GM23338 (cell line): ENCODE results near the gene BRICD5. TPM values are rescaled to one million over a fixed set of nuclear protein-coding genes. Genes with fewer than 3 reads are reported as not detected.

Experiments used
- ATAC-seq: fragments of 200-7000 bp; cut with Tn5 transposase; 3 replicates; pipeline ENCODE4 v1.9.1; 2020
- DNase-seq: peaks from one replicate; pipeline ENCODE4 v3.0.0-alpha.2; 2015; ENCODE audit warnings: low spot score
- H2AFZ ChIP-seq: fragments of 200-600 bp; sonication (generic); 2 replicates; pipeline ENCODE4 v1.8.0; 2016; ENCODE audit warnings: antibody characterized with exemption, mild to moderate bottlenecking, moderate library complexity
- H3F3A ChIP-seq: fragments of 200-600 bp; sonication (generic); replicated peaks from 2 replicates; pipeline ENCODE4 v1.8.0; 2017; ENCODE audit warnings: antibody characterized with exemption, mixed run types, low read depth
- H3K27ac ChIP-seq: fragments of 200-600 bp; sonication (generic); 2 replicates; pipeline ENCODE4 v1.6.1; 2016; ENCODE audit warnings: low read depth
- H3K27me3 ChIP-seq: fragments of 200-600 bp; sonication (generic); 2 replicates; pipeline ENCODE4 v1.8.0; 2016; ENCODE audit warnings: mild to moderate bottlenecking, mixed run types, moderate library complexity; ENCODE audit not compliant: insufficient read depth
- H3K36me3 ChIP-seq: fragments of 200-600 bp; sonication (generic); 2 replicates; pipeline ENCODE4 v1.8.0; 2016; ENCODE audit warnings: mild to moderate bottlenecking; ENCODE audit not compliant: insufficient read depth
- H3K4me1 ChIP-seq: fragments of 200-600 bp; sonication (generic); 2 replicates; pipeline ENCODE4 v1.8.0; 2016; ENCODE audit warnings: mild to moderate bottlenecking, moderate library complexity; ENCODE audit not compliant: insufficient read depth
- H3K4me2 ChIP-seq: fragments of 200-600 bp; sonication (generic); 2 replicates; pipeline ENCODE4 v1.7.1; 2017; ENCODE audit warnings: mixed run types
- H3K4me3 ChIP-seq: fragments of 200-600 bp; sonication (generic); 2 replicates; pipeline ENCODE4 v1.6.1; 2016; ENCODE audit warnings: mixed run types
- H3K79me2 ChIP-seq: fragments of 200-600 bp; sonication (generic); replicated peaks from 2 replicates; pipeline ENCODE4 v1.8.0; 2017; ENCODE audit warnings: mild to moderate bottlenecking; ENCODE audit not compliant: insufficient read depth
- H3K9me2 ChIP-seq: fragments of 200-600 bp; sonication (generic); 2 replicates; pipeline ENCODE4 v1.8.0; 2017; ENCODE audit not compliant: insufficient read depth
- H4K20me1 ChIP-seq: fragments of 200-600 bp; sonication (generic); replicated peaks from 2 replicates; pipeline ENCODE4 v1.8.0; 2017; ENCODE audit warnings: mild to moderate bottlenecking; ENCODE audit not compliant: insufficient read depth
- H3K27ac Mint-ChIP-seq: 2 replicates; pipeline ENCODE4 v1.8.0; 2020; ENCODE audit warnings: inconsistent platforms, mild to moderate bottlenecking, moderate library complexity, mixed read lengths
- H3K27me3 Mint-ChIP-seq: 3 replicates; pipeline ENCODE4 v1.8.0; 2022; ENCODE audit warnings: low read depth, mild to moderate bottlenecking, moderate library complexity, mixed read lengths, inconsistent platforms; ENCODE audit not compliant: insufficient read depth, poor library complexity
- H3K36me3 Mint-ChIP-seq: 3 replicates; pipeline ENCODE4 v1.8.0; 2021; ENCODE audit warnings: low read depth, mild to moderate bottlenecking, inconsistent platforms, moderate library complexity, mixed read lengths
- H3K4me1 Mint-ChIP-seq: 3 replicates; pipeline ENCODE4 v1.8.0; 2020; ENCODE audit warnings: mild to moderate bottlenecking, inconsistent platforms, mixed read lengths
- H3K4me3 Mint-ChIP-seq: 3 replicates; pipeline ENCODE4 v1.8.0; 2021; ENCODE audit warnings: moderate library complexity, mild to moderate bottlenecking, inconsistent platforms, mixed read lengths
- H3K9me3 Mint-ChIP-seq: 3 replicates; pipeline ENCODE4 v1.8.0; 2020; ENCODE audit warnings: moderate library complexity, mild to moderate bottlenecking, inconsistent platforms, mixed read lengths
- CREB1 ChIP-seq: fragments of 250-450 bp; sonication (Bioruptor Pico); IDR thresholded peaks from 2 replicates; pipeline ENCODE4 v1.5.0; 2020; ENCODE audit warnings: low read depth, mild to moderate bottlenecking, moderate library complexity
- EZH2 ChIP-seq: fragments of 200-600 bp; sonication (generic); IDR thresholded peaks from one replicate; pipeline ENCODE4 v1.8.0; 2017; ENCODE audit warnings: antibody characterized with exemption, mild to moderate bottlenecking, low read depth; ENCODE audit not compliant: unreplicated experiment
- REST ChIP-seq: IDR thresholded peaks from one replicate; pipeline ENCODE4 v1.6.1; 2018; ENCODE audit warnings: antibody characterized with exemption; ENCODE audit not compliant: unreplicated experiment
- STAT1 ChIP-seq: IDR thresholded peaks from one replicate; pipeline ENCODE4 v1.6.1; 2016; ENCODE audit warnings: antibody characterized with exemption; ENCODE audit not compliant: unreplicated experiment
- ZNF331 ChIP-seq: fragments of 250-450 bp; sonication (Bioruptor Pico); IDR thresholded peaks from 2 replicates; pipeline ENCODE4 v1.5.0; 2020; ENCODE audit warnings: low read depth, mild to moderate bottlenecking, moderate library complexity
- polyA plus RNA-seq: library from polyadenylated mRNA; unstranded; fragments of >200 nt; fragmentation: Nextera tagmentation; extraction: Ambion mirVana; gene quantifications from 2 replicates; pipeline ENCODE4 v1.2.1, GENCODE V29; 2016
- total RNA-seq: library from RNA; depleted of rRNA; stranded (reverse); fragments of >200 nt; shearing (Covaris generic); gene quantifications from 2 replicates; pipeline ENCODE4 v1.2.3, GENCODE V29; 2014; rRNA removed

The BRICD5 gene
- total and polyA plus RNA-seq, 2 experiments from 2014 or later: 5.3 to 6.3 TPM

GRCh38 chr16:2161911-2162310 lies 48.8 kb downstream of the BRICD5 start:
- DNase-seq: no peak
- ATAC-seq: no peak
- peaks cover 3% of the 10 kb centered on the region for H4K20me1 ChIP-seq

GRCh38 chr16:2160915-2161551 lies 49.6 kb downstream of the BRICD5 start:
- Histone ChIP-seq H3K36me3 (peaks cover 2% of the 10 kb centered on the region; the same call in 1 of the 2 replicates), H3F3A (peaks cover 13% of the 10 kb centered on the region; the same call in 1 of the 2 replicates), H4K20me1 (peaks cover 5% of the 10 kb centered on the region), H3K4me1 (peaks cover 15% of the 10 kb centered on the region; the same call in 1 of the 2 replicates), H2AFZ (no peak overlapping the region), H3K9me2 (no peaks in the 10 kb centered on the region), H3K4me3 (no peak overlapping the region), H3K4me2 (no peak overlapping the region), H3K27me3 (no peaks in the 10 kb centered on the region), H3K79me2 (peaks cover 70% of the 10 kb centered on the region), H3K27ac (no peak overlapping the region)
- ATAC-seq (peak; percentile 10; the same call in 2 of the 3 replicates), DNase-seq (no peak)
- peaks cover 28% of the 10 kb centered on the region for H3K4me1 Mint-ChIP-seq
- H3K9me3 Mint-ChIP-seq: no peaks in the 10 kb centered on the region; the same call in 1 of the 3 replicates
- TF ChIP-seq ZNF331 (CRISPR knock-in tag): no peak
- H3K27me3 Mint-ChIP-seq: peaks cover 16% of the 10 kb centered on the region
- no peak overlapping the region for H3K4me3 Mint-ChIP-seq
- H3K36me3 Mint-ChIP-seq: peaks cover 24% of the 10 kb centered on the region
- H3K27ac Mint-ChIP-seq: no peak overlapping the region

More at GRCh38 chr16:2161911-2162310, 48.8 kb downstream of the BRICD5 start:
- Histone ChIP-seq H2AFZ (no peak overlapping the region), H3K9me2 (no peaks in the 10 kb centered on the region), H3F3A (peaks cover 10% of the 10 kb centered on the region; the same call in 1 of the 2 replicates), H3K4me2 (no peak overlapping the region), H3K27ac (0 out of 2 replicates have a peak overlapping the region, but pooled peaks have one; percentile 69), H3K4me1 (peaks cover 15% of the 10 kb centered on the region; the same call in 1 of the 2 replicates), H3K4me3 (no peak overlapping the region), H3K27me3 (no peaks in the 10 kb centered on the region), H3K79me2 (peaks cover 61% of the 10 kb centered on the region), H3K36me3 (peaks cover 4% of the 10 kb centered on the region; the same call in 1 of the 2 replicates)
- Mint-ChIP-seq H3K27ac (peak overlapping the region; percentile 56), H3K4me3 (no peak overlapping the region), H3K9me3 (no peaks in the 10 kb centered on the region; the same call in 2 of the 3 replicates), H3K27me3 (peaks cover 18% of the 10 kb centered on the region), H3K36me3 (peaks cover 32% of the 10 kb centered on the region), H3K4me1 (peaks cover 20% of the 10 kb centered on the region)
- TF ChIP-seq REST (no peak), CREB1 (CRISPR knock-in tag) (no peak), EZH2 (no peak), STAT1 (no peak)

Other genes starting within 250 kb of the BRICD5 start
- 3,232 and 3,786 TPM in 2 replicates for gene RPS2, start 246.0 kb downstream of the BRICD5 start, total RNA-seq
- 3,992 and 4,335 TPM in 2 replicates for gene RPS2, start 246.0 kb downstream of the BRICD5 start, polyA plus RNA-seq
- not detected in 2 replicates for gene RNF151, start 244.0 kb downstream of the BRICD5 start, total RNA-seq
- gene RNF151, start 244.0 kb downstream of the BRICD5 start, polyA plus RNA-seq: not detected in 2 replicates
- gene TBL3, start 238.8 kb downstream of the BRICD5 start, total RNA-seq: 122 and 157 TPM in 2 replicates
- gene TBL3, start 238.8 kb downstream of the BRICD5 start, polyA plus RNA-seq: 67.0 and 68.8 TPM in 2 replicates
- 1.2 and 2.0 TPM in 2 replicates for gene NOXO1, start 229.4 kb downstream of the BRICD5 start, total RNA-seq
- 2.0 and 2.6 TPM in 2 replicates for gene NOXO1, start 229.4 kb downstream of the BRICD5 start, polyA plus RNA-seq
- gene GFER, start 226.7 kb downstream of the BRICD5 start, total RNA-seq: 40.1 and 53.2 TPM in 2 replicates
- 64.5 and 68.5 TPM in 2 replicates for gene GFER, start 226.7 kb downstream of the BRICD5 start, polyA plus RNA-seq
- 72.2 and 77.7 TPM in 2 replicates for gene SYNGR3, start 220.9 kb downstream of the BRICD5 start, total RNA-seq
- 44.7 and 45.4 TPM in 2 replicates for gene SYNGR3, start 220.9 kb downstream of the BRICD5 start, polyA plus RNA-seq
- gene ZNF598, start 201.0 kb downstream of the BRICD5 start, total RNA-seq: 31.7 and 48.6 TPM in 2 replicates
- gene ZNF598, start 201.0 kb downstream of the BRICD5 start, polyA plus RNA-seq: 8.5 and 10.2 TPM in 2 replicates
- gene NPW, start 191.1 kb downstream of the BRICD5 start, total RNA-seq: 1.9 and 4.5 TPM in 2 replicates
- gene NPW, start 191.1 kb downstream of the BRICD5 start, polyA plus RNA-seq: 37.0 and 37.6 TPM in 2 replicates
- gene NHERF2, start 184.0 kb downstream of the BRICD5 start, total RNA-seq: 15.4 and 16.5 TPM in 2 replicates
- gene NHERF2, start 184.0 kb downstream of the BRICD5 start, polyA plus RNA-seq: 12.0 and 21.0 TPM in 2 replicates
- gene NTHL1, start 163.0 kb downstream of the BRICD5 start, total RNA-seq: 84.6 and 97.1 TPM in 2 replicates
- gene NTHL1, start 163.0 kb downstream of the BRICD5 start, polyA plus RNA-seq: 87.9 and 94.9 TPM in 2 replicates
- 81.4 and 93.0 TPM in 2 replicates for gene TSC2, start 162.9 kb downstream of the BRICD5 start, total RNA-seq
- gene TSC2, start 162.9 kb downstream of the BRICD5 start, polyA plus RNA-seq: 36.3 and 40.5 TPM in 2 replicates
- 75.5 and 107 TPM in 2 replicates for gene PKD1, start 75.0 kb downstream of the BRICD5 start, total RNA-seq
- gene PKD1, start 75.0 kb downstream of the BRICD5 start, polyA plus RNA-seq: 18.5 and 21.1 TPM in 2 replicates
- gene RAB26, start 62.2 kb downstream of the BRICD5 start, total RNA-seq: 3.7 and 4.1 TPM in 2 replicates
- 8.7 and 11.6 TPM in 2 replicates for gene RAB26, start 62.2 kb downstream of the BRICD5 start, polyA plus RNA-seq
- 133 and 143 TPM in 2 replicates for gene TRAF7, start 55.1 kb downstream of the BRICD5 start, total RNA-seq
- gene TRAF7, start 55.1 kb downstream of the BRICD5 start, polyA plus RNA-seq: 36.4 and 41.4 TPM in 2 replicates
- gene CASKIN1, start 14.3 kb downstream of the BRICD5 start, total RNA-seq: 2.4 and 6.2 TPM in 2 replicates
- gene CASKIN1, start 14.3 kb downstream of the BRICD5 start, polyA plus RNA-seq: 1.0 TPM in 2 replicates
- 98.1 and 138 TPM in 2 replicates for gene MLST8, start 5.4 kb downstream of the BRICD5 start, total RNA-seq
- 55.3 and 58.8 TPM in 2 replicates for gene MLST8, start 5.4 kb downstream of the BRICD5 start, polyA plus RNA-seq
- 59.3 and 80.3 TPM in 2 replicates for gene PGP, start 4.0 kb upstream of the BRICD5 start, total RNA-seq
- gene PGP, start 4.0 kb upstream of the BRICD5 start, polyA plus RNA-seq: 44.4 and 52.1 TPM in 2 replicates
- 42.0 and 45.5 TPM in 2 replicates for gene E4F1, start 12.7 kb upstream of the BRICD5 start, total RNA-seq
- 22.6 and 22.7 TPM in 2 replicates for gene E4F1, start 12.7 kb upstream of the BRICD5 start, polyA plus RNA-seq
- 0.66 TPM in 1 of 2 replicates, not detected in the other for gene DNASE1L2, start 25.6 kb upstream of the BRICD5 start, total RNA-seq
- 0.23 and 0.42 TPM in 2 replicates for gene DNASE1L2, start 25.6 kb upstream of the BRICD5 start, polyA plus RNA-seq
- gene ECI1, start 40.7 kb upstream of the BRICD5 start, total RNA-seq: 117 and 118 TPM in 2 replicates
- gene ECI1, start 40.7 kb upstream of the BRICD5 start, polyA plus RNA-seq: 143 and 152 TPM in 2 replicates
- gene RNPS1, start 57.3 kb upstream of the BRICD5 start, total RNA-seq: 372 and 384 TPM in 2 replicates
- 298 and 315 TPM in 2 replicates for gene RNPS1, start 57.3 kb upstream of the BRICD5 start, polyA plus RNA-seq
- gene ABCA3, start 129.9 kb upstream of the BRICD5 start, total RNA-seq: 3.2 and 4.1 TPM in 2 replicates
- gene ABCA3, start 129.9 kb upstream of the BRICD5 start, polyA plus RNA-seq: 1.8 and 3.0 TPM in 2 replicates
- 53.0 and 54.2 TPM in 2 replicates for gene CCNF, start 218.6 kb upstream of the BRICD5 start, total RNA-seq
- 21.2 and 24.5 TPM in 2 replicates for gene CCNF, start 218.6 kb upstream of the BRICD5 start, polyA plus RNA-seq
- 86.5 and 98.9 TPM in 2 replicates for gene TEDC2, start 249.2 kb upstream of the BRICD5 start, total RNA-seq
- 50.2 and 50.6 TPM in 2 replicates for gene TEDC2, start 249.2 kb upstream of the BRICD5 start, polyA plus RNA-seq